Amniotic stem cell (primary cell): ENCODE data around the gene RSPO3.

ENCODE experiments used
- DNase-seq: peaks from one replicate; lab custom pipeline; 2025; lab: John Stamatoyannopoulos, UW

Gene RSPO3

DNA sequence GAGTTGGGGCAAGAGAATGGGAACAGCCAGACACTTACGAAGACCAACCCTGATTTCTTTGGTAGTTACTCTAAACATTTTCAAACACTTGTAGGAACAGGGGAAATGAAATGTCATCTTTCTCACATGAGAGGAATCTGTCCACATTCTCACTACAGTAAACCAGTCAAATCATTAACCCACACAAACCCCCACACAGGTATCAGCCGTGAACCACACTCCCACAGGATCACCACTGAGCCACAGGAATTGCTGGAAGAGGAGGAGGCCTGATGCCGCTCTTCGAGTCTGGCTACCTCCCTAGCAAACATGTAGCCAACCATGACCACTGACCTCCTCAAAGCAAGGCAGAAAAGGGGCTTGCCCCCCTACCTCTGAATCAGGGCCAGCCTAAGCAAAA is 6.9 kb upstream of the RSPO3 start:
- DNase-seq, result no peak

DNA sequence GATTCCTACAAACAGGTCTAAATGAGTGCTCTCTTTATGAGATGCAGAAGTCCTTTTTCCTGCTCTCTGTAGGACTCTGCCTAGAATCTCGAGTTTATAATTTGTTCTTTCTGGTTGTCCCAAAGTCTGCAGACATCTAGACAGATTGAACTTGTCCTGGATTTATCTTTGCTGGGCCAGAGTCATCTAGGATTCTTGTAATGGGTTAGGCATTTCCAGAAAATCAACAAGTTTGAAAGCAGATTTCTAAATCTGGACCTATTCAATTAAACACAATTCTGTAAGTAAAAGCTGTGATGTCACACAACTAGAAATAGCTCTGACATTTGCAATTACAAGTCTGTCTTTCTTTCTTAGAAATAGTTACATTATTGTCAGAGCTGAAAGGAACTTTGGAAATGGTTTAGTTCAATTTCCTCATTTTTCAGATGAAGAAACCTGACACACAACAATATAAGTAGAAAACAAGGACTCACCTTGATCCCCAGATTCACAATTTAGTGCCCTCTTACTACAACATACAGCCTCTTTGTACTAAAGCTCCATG is 4.2 kb upstream of the RSPO3 start:
- DNase-seq, result no peak

GRCh38 chr6:127115084-127115655 is 3.3 kb upstream of the RSPO3 start:
- DNase-seq, result no peak

DNA sequence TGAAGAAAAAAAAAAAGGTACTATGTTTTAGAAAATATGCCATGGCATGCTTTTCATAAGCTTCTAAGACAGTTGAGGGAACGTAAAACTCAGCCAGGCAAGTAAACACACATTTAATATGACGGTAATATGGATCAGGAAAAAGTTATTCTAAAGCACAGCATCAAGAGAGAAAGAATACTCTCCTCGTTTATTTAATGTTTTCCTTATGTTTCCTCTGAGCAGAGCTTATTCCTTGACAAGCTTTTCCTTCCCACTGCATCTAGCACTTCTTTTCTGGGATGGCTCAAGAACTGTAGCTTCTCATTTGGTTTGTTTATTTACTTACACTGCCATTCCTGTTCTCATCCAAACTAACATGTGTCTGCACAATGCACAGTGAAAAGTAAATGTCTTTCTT is 2.7 kb upstream of the RSPO3 start:
- DNase-seq, result no peak

DNA sequence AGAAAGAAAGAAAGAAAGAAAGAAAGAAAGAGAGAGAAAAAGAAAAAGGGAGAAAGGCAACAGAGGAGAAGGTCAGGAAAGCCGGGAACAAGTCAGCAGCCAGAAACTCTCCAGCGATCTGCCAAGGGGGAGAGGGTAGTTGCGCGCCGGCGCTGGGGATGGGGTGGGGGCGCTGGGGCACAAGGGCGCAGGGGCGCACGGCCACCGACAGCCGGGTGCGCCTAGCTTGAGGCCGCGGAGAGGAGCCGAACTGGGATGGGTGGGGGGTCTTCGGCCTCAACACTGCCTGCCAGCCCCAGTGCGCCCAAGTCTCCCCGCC is 533 bp upstream of the RSPO3 start:
- no peak for DNase-seq

- no peak for DNase-seq
Observed at GRCh38 chr6:127119102-127120022, 891 bp downstream of the RSPO3 start.

- DNase-seq, result no peak
Observed at GRCh38 chr6:127120023-127120786, 1.7 kb downstream of the RSPO3 start.

DNA sequence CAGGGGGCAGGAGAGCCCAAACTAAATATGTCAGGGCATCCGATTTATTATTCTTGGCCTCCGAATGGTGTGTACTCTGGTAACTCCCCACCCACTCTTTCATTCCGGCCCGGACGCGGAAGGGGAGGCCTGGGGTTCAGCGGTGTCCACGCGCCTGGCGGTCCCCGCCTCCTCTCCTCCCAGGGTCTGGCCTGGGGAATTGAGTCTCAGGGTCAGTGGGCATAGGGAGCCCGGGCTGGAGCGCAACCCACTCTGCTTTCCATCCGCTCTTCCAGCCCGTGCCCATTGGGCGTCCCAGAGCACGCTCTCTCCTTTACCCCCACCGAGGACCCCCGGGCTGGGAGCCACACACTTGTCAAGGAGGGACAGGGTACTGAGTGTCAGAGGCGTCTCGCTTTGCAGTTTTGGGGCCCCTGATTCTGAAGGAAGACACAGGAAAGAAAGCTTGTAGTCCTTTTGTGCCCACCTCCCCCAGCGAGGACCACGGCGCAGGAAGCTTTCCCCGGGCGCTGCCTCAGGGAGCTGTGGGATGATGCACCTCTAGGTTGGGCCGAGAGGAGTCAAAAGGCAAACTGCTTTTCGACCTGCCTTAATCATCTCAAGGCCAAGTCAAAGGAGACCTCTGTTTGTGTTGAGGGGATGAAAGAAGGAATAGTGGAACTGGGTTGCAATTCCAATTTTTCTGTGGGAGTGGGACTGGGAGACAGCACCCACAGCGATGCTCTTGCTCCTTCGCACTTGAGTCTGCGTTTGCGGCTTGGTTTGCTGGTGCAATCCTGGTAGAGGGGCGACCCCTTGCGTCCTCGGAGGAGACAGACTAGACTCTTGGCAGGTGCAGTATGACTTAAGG is 2.5 kb downstream of the RSPO3 start:
- peak; percentile 44 for DNase-seq

GRCh38 chr6:127121637-127121960 is 3.1 kb downstream of the RSPO3 start:
- no peak for DNase-seq

DNA sequence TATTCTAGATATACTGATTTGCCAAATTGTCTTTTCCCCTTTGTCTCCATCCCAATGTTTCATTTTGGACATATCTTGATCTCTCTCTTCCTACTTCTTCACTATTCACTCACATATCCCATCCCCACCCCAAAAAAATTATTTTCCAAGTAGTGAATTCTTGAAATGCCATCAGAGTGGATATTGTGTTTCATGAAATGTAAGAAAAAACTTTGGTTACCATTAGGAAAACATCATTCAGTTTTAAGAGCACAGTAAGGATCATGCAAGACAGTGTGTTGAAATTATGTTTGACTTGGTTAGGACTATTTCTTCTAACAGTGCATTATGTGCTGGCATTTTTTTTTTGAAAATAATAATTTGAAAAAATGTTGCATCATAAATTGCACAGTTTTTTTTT is 5.7 kb downstream of the RSPO3 start:
- DNase-seq, result no peak

DNA sequence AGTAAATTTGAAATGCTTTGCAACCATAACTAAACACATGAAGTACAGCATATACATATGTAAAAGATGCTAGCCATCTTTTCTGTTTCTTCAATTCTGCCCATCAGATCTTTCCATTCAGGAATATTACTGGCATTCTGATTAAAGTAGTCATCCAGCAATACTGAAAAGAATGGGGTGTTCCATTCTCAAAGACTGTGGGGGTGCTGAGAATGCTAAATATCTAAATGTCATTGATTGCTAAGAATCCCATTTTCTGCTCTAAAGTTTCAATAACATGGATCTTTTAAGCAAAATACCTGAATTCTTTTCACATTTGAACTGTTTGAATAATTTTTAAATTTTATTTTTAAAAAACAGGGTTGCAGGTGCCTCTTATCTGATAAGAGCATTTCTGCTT is 6.2 kb downstream of the RSPO3 start:
- no peak for DNase-seq

- no peak for DNase-seq
Observed at GRCh38 chr6:127128066-127128465, 9.6 kb downstream of the RSPO3 start.

- DNase-seq, result no peak
Observed at GRCh38 chr6:127129251-127129650, 10.8 kb downstream of the RSPO3 start.

- DNase-seq, result no peak
Observed at GRCh38 chr6:127131275-127131674, 12.8 kb downstream of the RSPO3 start.

- no peak for DNase-seq
Observed at GRCh38 chr6:127131772-127132376, 13.4 kb downstream of the RSPO3 start.

DNA sequence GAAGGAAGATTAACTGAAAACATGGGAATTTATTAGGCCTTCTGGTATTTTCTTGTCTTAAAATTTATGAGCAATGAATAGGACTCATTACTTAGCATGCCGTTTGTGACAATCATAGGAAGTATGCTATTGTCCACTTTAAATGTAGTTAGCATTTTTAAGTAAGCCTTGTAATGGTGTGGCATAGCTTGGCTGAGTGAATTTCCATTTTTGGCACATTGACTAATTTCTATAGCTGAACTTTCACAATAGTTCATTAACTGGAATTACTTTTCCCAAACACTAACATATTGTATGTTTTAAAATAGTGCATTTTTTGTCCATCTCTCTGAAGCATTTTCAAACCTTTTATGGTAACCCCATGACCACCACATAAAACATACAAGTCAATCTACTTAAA is 15.7 kb downstream of the RSPO3 start:
- no peak for DNase-seq

GRCh38 chr6:127136786-127137185 is 18.3 kb downstream of the RSPO3 start:
- DNase-seq, result no peak

DNA sequence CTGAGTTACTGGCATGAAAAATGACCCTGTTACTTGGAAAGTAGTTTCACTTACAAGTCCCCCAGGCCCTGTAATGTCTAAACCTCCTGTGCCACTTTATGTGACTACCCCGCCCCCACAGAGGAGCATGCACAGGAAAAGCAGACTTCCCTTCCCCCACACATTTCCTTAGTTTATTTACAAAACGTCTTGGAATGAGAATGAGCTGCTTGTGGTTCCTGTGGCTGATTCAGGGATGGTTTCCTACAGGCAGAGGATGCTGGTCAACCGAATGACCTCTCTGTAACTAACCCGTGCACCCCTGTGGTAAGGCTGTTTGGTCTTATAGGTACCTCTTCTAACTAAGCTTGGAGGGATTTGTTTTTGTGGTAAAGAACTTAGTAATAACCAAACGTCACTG is 28.5 kb downstream of the RSPO3 start:
- no peak for DNase-seq

- no peak for DNase-seq
Observed at GRCh38 chr6:127147534-127147933, 29.1 kb downstream of the RSPO3 start.

GRCh38 chr6:127148511-127148910 is 30.0 kb downstream of the RSPO3 start:
- no peak for DNase-seq

DNA sequence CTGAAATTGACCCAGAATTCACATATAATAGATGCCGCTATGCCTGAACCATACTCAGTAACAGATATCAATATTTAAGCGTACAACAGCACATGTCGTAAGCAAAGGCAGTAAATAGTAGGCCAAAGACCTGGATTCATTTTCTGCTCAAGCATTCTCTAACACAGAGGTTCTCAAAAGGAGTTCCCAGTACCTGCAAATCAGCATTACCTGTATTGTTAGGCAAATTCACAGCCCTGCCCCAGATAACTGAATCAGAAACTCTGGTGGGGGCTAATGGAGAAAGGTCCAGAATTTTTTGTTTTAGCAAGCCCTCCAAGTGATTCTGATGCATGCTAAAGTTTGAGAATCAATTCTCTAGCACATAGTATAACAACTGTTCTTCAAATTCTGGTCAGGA is 36.0 kb downstream of the RSPO3 start:
- DNase-seq, result no peak

DNA sequence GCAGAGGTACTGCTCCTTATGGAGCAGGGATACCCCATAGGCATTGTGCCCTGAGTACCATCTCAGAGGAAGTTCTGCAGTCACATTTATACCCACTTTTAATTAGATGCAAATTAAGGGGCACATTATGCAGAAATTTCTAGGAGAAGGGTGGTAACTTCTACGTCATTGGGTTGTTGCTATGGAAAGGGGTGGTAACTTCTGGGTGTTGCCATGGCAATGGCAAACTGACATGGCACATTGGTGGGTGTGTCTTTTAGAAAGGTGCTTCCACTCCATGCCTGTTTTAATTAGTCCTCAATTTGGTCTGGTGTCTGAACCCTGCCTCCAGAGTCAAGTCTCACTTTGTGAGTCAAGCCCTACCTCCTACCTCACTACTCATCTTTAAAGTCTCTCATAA is 42.0 kb downstream of the RSPO3 start:
- DNase-seq, result no peak
